IPS-NIHi7 (cell line): ENCODE data around the gene KRTAP5-3.
"Not testable (repeated sequence)": the region's sequence is repeated elsewhere in the genome, so short reads cannot be mapped to it uniquely, and the experiment has no call there.

Experiments
- DNase-seq: peaks from one replicate; pipeline ENCODE4 v3.0.0; 2012; ENCODE audit warnings: mixed read lengths; ENCODE audit errors: extremely low spot score

Gene KRTAP5-3

GRCh38 chr11:1619449-1619848 lies 11.2 kb upstream of the KRTAP5-3 start:
- no peak for DNase-seq

- DNase-seq: no peak
Observed at GRCh38 chr11:1618231-1618630, 10.0 kb upstream of the KRTAP5-3 start.

- not testable (repeated sequence) for DNase-seq
Observed at GRCh38 chr11:1607901-1608300, 362 bp downstream of the KRTAP5-3 start.

- DNase-seq: peak; percentile 39
Observed at GRCh38 chr11:1607156-1607845, 962 bp downstream of the KRTAP5-3 start.

GRCh38 chr11:1605923-1606322 lies 2.3 kb downstream of the KRTAP5-3 start:
- not testable (repeated sequence) for DNase-seq

- DNase-seq: no peak
Observed at GRCh38 chr11:1604711-1605110, 3.6 kb downstream of the KRTAP5-3 start.

- no peak for DNase-seq
Observed at GRCh38 chr11:1604181-1604580, 4.1 kb downstream of the KRTAP5-3 start.

GRCh38 chr11:1603629-1604028 lies 4.6 kb downstream of the KRTAP5-3 start:
- DNase-seq: no peak

- not testable (repeated sequence) for DNase-seq
Observed at GRCh38 chr11:1601663-1602062, 6.6 kb downstream of the KRTAP5-3 start.

- no peak for DNase-seq
Observed at GRCh38 chr11:1600626-1601025, 7.6 kb downstream of the KRTAP5-3 start.

- no peak for DNase-seq
Observed at GRCh38 chr11:1598816-1599215, 9.4 kb downstream of the KRTAP5-3 start.

- not testable (repeated sequence) for DNase-seq
Observed at GRCh38 chr11:1598406-1598805, 9.9 kb downstream of the KRTAP5-3 start.

GRCh38 chr11:1597994-1598380 lies 10.3 kb downstream of the KRTAP5-3 start, which contains the start of gene KRTAP5-2:
Gene KRTAP5-2 (minus strand): TSS chr11:1598294. CDS start chr11:1598250, 44 bp downstream.
- no peak for DNase-seq

GRCh38 chr11:1597331-1597993 lies 10.8 kb downstream of the KRTAP5-3 start:
- DNase-seq: no peak

GRCh38 chr11:1596576-1597121 lies 11.6 kb downstream of the KRTAP5-3 start:
- not testable (repeated sequence) for DNase-seq

- not testable (repeated sequence) for DNase-seq
Observed at GRCh38 chr11:1595994-1596575, 12.2 kb downstream of the KRTAP5-3 start.

GRCh38 chr11:1592628-1593027 lies 15.6 kb downstream of the KRTAP5-3 start:
- no peak for DNase-seq

GRCh38 chr11:1589996-1590395 lies 18.3 kb downstream of the KRTAP5-3 start:
- DNase-seq: no peak

GRCh38 chr11:1589191-1589963 lies 18.9 kb downstream of the KRTAP5-3 start:
- DNase-seq: not testable (repeated sequence)

GRCh38 chr11:1586699-1587098 lies 21.6 kb downstream of the KRTAP5-3 start:
- DNase-seq: peak; percentile 5

- not testable (repeated sequence) for DNase-seq
Observed at GRCh38 chr11:1584661-1585370, 23.4 kb downstream of the KRTAP5-3 start, which contains the start of gene KRTAP5-1. Gene KRTAP5-1 (minus strand): TSS chr11:1585283. CDS start chr11:1585249, 34 bp downstream.
